Left renal pelvis (tissue), 4 donors: ENCODE measurements around the gene RNF223. TPM values are rescaled to one million over a fixed set of nuclear protein-coding genes. Genes with fewer than 3 reads are reported as not detected.
A peak's percentile ranks its signal among the peaks of the same experiment; 100 is the strongest.
"Not testable (repeated sequence)": the region's sequence is repeated elsewhere in the genome, so short reads cannot be mapped to it uniquely, and the experiment has no call there.

Experiments
- DNase-seq, 4 donors: peaks; one replicate each; pipeline ENCODE4 v3.0.0-alpha.2; 2013; ENCODE audit warnings: low read depth in 4 of 4, low spot score in 3 of 4
- polyA plus RNA-seq, 4 donors: library from polyadenylated mRNA; unstranded; fragments of 120-200 nt; gene quantifications; one replicate each; pipeline ENCODE4 v1.2.1, GENCODE V29; 2013; ENCODE audit not compliant: insufficient read length in 4 of 4

RNF223 gene
- polyA plus RNA-seq, 4 donors = 0.23 to 0.85 (median 0.70) TPM; not detected in 1

DNA sequence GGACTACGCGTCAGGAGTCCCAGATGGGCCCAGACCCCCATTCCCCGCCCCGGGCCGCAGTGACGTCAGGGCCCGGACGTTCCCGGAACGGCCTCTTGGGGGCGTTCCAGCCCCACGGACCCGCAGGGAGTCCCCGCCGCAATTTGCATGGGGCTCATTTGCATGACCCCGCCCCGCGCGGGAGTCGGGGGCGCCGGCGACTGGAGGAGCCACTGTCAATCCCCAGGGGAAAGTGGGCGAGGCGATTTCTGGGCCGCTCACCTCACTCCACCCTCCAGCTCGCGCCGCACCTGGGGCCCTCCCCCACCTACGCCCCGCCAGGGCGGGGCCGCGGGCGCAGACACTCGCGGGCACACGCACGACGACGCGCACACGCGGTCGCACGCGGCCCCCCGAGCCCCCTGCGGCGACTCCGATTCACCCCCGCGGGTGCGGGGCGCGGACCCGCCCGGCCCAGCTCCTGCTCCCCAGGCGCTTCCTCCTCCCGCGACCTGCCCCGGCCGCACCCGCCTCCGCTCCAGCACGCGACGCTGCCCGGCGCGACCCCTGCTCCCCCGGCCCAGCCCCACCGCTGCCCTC is 41.0 kb downstream of the RNF223 start:
- peak in 2 of 4 donors; percentile 78 to 80 for DNase-seq

DNA sequence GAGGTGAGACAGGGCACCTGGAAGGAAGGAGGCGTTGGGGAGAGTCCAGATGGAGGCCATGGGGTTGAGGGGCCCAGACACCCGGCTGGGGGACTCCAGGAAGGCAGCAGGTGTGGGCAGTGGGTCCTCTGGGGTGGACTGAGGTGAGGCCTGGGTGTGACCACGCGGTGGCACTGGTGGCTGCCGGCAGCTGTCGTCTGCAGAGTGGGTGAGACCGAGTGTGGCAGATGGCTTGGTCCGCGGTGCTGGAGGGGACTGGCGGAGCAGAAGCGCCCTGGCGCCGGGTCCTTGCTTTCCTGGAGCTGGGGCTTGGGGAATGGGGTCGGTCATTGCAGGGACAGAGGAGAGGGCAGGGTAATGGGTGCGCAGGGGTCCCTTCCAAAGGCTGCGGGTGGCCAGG is 41.7 kb downstream of the RNF223 start:
- no peak for DNase-seq

DNA sequence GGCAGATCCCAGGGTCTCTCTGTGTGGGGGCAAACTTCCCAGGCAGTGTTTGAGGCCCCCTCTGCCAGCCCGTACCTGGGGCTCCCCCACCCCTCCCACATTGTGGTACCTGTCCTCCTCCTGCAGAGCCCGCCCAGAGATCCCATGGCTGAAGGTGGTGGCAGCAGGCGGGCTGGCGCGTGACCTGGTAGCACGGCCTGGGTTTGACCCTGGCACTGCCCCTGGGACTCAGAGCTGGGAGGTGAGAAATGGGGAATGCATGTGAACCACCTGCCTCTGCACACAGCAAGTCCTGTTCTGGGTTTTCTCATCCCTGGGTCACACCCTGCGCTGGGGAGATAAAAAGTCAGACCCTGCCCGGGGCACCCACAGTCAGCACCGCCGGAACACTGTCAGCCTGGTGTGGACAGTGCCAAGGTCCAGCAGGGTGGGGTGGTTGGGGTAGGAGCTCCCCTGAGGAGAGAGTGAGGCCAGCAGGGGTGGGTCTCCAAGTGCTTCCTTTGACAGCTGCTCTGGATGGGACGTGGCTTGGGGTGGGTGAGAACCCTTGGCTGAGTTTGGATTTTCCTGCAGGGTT is 42.4 kb downstream of the RNF223 start:
- DNase-seq = no peak

DNA sequence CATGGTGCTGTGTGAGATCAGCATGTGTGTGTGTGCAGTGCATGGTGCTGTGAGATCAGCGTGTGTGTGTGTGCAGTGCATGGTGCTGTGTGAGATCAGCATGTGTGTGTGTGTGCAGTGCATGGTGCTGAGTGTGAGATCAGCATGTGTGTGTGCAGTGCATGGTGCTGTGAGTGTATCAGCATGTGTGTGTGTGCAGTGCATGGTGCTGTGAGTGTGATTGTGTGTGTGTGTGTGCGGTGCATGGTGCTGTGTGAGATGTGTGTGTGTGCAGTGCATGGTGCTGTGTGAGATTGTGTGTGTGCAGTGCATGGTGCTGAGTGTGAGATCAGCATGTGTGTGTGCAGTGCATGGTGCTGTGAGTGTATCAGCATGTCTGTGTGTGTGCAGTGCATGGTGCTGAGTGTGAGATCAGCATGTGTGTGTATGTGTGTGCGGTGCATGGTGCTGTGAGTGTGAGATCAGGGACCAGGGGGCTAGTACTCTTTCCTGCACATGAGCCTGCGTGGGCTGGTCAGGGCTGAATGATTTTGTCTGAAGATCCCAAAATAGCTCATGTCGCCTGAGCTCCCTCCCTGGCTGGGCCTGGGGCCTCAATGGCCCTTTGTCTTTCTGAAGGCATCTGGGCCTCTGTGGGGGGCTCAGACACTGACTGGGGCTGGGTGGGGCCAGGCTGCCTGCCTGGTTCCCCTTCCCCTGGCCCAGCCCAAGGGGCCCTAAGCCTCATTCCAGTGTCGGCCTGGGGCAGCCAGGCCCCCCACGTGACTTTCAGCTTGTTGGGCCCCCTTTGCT is 43.0 kb downstream of the RNF223 start:
- not testable (repeated sequence) for DNase-seq

DNA sequence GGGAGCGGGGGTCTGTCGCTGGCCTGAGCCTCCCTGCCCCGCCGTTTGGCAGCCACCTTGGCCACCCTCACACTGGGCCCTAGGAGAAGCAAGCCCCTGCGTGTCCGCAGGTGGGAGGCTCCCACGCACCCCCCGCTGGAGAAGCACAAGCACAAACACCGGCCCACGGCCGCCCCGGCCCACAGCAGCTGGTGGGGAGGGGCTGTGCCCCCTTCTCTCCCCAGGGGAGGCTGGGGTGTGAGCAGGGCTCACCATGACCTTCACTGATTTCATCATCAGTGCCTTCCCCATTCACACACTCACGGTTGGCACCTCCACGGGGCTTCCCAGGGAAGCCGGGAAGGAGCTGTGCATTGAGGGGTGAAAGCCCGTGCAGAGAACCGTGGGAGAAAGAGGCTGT is 46.3 kb downstream of the RNF223 start:
- no peak for DNase-seq

DNA sequence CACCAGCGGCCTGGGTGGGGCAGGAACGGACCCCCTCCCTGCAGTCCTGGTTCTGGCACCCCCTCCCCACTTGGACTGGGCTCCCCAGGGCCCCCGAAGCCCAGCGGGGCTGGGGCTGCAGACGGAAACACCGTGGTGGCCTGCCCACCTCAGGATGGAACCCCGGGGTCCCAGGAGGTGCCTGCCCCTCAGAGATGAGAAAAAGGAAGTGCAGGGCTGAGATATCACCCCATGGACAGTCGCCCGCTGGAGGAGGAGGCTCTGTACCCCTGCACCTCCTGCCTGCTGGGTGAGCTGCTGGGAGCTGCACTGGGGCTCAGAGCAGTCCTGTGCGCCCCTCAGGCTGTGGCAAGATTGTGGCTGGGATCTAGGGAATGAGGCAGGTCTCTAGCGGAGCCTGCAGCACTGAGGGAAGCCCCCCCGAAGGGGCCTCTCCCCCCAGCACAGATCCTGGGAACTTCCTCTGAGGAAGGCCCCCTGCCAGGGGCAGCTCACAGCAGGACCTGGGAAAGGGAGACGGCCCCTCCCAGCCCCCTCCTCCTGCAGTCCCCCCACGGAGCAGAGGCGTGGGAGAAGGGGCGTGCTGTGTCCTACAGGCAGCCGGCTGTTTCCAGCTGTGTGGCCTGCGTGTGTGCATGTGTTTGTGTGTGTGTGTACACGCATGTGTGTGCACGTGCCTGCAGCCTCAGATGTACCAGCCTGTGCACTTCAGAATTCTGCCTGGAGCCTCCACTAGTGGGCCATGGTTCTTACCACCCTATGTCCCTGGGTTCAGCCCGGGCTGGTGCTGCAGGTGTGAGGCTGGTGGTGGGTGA is 47.3 kb downstream of the RNF223 start:
- DNase-seq = no peak

DNA sequence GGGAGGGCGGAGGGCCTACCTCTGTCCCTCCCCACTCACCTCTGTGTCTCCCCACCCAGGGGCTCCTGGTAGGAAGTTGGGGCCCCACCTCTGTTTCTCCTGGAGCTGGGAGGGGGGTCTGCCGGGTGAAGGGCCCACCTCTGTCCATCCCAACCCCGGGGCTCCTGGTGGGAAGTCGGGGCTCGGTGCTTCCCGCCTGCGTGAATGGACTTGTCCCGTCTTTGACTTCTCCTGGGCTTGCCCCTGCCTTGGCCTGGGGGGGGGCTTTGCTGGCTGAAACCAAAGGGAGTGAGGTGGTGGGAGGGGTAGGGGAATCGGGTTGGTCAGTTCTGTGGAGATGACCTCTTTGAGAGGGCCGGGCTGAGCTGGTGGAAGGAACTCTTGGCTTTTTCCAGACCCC is 48.4 kb downstream of the RNF223 start:
- no peak for DNase-seq

DNA sequence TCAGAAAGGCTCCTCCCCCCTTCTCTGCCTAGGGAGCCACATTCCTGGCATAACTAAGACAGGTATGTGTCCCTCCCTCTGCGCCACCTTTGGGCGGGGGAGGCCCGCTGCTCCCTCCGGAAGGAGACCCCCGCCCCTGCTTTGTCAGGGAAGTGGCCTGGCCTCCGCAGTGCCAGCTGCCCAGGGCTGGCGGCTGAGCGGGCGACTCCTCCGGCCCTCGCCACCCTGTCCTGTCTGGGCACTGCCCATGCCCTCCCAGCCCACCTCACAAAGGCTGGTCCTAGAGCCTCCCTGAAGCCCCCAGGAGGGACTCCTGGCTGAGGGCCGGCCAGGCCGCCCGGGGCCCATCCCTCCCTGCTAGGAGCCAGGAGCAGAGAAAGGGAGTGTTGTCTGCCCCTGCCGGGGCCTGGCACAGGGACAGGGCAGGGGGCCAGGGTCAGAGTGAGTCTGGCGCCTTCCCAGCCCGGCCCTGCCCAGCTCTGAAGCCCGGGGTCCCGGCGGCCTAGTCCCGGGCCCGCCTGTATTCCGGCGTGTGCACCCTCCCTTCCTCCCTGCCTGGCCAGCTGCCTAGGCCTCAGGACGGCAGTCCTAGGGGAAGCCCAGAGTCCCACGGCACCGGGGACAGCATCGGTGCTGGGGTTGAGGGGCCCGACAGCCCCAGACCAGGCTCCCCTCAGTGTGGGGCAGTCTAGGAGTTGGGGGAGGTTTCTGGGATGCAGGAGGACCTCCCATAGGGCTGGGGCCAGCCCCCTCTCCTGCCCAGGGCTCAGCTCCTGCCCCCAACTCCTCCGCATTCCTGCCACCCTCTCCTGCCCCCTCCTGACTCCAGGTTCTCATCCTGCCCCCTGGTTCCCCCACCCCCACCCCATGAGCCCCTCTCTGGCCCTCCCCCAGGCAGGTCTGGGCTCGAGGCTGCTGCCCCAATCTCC is 49.1 kb downstream of the RNF223 start:
- DNase-seq = no peak

DNA sequence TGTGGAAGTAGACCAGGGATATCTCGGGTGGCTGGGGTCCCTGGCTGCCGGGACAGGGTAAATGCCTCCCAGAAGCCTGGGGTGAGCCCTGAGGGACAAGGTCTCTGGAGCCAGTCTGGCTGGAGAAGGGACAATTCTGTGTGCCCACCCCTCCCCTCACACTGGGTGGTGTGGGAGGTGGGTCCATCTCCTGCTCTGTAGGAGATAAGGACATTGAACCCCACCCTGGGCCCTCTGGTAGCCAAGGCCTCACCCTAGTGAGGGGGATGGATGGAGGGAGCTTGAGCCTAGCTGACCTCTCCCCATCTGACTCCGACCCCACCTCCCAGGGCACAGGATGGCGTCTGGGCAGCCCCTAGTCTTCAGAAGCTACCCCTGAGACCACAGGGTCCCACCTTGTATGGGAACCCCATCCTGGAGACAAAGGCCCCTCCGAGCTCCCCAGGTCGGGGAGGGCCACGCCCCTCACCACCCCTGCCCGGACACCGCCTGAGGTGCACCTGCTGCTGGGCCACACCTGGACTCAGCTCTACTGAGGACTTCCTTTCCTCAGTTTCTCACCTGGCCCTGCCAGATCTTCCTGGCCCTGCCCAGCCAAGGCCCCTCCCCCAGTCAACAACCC is 49.8 kb downstream of the RNF223 start:
- no peak for DNase-seq

DNA sequence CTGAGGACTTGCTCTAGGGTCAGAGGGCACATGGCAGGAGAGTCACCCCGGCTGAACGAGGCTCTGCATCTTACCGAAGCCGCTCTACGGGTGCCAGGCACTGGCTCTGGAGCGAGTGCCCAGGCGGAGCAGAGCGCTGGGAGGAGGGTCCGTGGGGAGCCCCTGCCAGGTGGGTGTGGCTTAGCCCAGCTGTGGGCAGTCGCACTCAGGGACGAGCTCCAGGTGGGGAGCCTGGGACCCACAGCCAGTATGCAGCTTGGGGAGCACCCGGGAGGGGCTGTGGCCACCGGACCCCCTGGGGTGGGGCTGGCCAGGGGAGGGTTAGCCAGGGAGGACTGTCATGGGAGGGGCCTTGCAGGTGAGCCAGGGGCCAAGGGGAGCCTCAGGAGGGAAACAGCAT is 50.4 kb downstream of the RNF223 start:
- DNase-seq = no peak

DNA sequence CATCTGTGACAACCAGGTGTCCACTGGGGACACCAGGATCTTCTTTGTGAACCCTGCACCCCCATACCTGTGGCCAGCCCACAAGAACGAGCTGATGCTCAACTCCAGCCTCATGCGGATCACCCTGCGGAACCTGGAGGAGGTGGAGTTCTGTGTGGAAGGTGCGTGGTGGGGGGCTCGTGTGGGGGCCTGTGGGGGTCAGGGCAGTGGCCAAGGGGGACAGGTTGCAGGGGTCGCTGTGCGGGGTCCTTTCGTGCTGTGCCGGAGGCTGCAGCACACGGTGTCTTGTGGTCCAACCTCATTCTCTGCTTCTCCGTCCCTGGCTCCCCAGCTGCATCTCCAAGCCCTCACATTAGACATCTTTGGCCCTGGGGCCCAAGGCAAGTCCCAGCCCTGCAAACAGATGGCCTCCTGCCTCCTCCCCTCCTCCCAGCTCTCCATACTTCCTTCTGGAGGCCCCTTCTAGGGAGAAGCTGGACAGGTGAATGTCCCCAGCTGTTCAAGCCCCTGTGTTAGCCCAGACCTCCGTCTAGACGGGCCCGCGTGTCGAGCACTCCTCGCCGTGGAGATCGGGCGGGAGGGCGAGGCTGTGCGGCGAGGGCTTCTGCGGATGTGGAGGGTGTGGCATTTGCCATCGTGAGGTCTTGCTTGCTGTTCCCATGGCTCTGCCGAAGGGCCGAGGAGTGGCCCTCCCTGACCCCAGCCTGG is 51.6 kb downstream of the RNF223 start:
- no peak for DNase-seq

DNA sequence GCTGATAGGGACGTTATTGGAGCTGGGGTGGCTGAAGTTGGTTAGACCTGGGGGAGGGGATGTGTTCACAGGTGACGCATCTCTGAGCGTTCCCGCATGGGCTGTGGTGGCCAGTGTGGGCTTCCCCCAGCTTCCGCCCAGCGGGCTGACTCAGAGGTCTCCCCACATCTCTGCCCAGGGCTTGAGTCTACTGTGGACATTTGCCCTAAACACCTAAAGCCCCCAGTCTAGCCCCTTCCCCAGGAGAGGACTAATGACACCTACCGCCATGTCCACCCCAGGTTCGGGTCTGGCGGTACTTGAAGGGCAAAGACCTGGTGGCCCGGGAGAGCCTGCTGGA is 52.2 kb downstream of the RNF223 start:
- no peak for DNase-seq

DNA sequence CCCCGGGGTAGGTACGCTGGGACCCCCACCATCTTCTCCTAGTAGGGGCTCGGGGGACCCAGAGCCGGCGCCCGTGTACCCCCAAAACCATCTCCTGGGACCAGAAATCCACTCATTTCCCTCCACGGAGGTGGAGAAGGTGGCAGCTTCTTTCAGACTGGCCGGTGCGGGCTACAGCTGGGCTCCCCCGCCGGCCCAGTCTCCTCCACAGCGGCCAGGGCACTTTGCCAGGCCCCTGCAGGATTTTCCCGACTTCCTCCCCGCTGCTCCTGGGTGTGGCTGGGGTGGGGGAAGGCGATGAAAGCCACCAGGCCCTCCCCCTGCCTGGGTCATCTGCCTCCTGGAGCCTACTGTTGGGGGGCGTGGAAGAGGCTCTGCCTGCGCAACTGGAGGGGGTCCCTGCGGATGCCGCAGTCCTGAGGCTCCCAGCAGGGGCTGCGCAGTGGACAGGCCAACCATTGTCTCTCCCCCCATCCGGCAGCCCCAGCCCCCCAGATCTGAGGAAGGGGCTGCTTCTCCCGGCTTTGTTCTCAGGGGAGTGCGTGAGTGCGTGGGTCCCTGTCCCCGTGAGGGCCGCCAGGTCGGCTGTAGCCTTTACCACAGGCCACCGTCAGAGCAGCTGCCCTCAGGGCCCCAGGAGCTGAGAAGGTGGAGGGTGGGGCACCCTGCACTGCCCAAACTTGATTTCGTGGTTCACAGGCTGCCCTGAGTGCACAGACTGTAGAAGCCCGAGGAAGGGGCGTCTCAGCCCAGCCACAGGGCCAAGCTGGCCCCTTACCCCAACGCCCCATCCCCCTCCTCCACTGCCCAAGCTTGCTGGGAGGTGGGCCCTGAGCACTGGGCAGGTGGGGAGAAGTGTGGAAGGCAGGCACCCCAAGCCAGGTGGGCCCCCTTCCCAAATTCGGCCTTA is 52.8 kb downstream of the RNF223 start:
- no peak for DNase-seq

Other genes with a start within 250 kb of the RNF223 start
- 10 to 100 TPM; 43.9 to 94.8 (median 63.0) TPM for gene SAMD11, start 150.4 kb downstream of the RNF223 start, polyA plus RNA-seq
- gene NOC2L, start 115.0 kb downstream of the RNF223 start, polyA plus RNA-seq = 10 to 100 TPM; 37.7 to 67.3 (median 56.9) TPM
- 10 to 100 TPM in 1 of 4 donors, 1 to 10 TPM in 3; 8.1 to 17.6 (median 9.3) TPM for gene KLHL17, start 113.7 kb downstream of the RNF223 start, polyA plus RNA-seq
- under 1 TPM in 3 of 4 donors, not detected in 1; 0.14 to 0.90 (median 0.43) TPM for gene PLEKHN1, start 107.8 kb downstream of the RNF223 start, polyA plus RNA-seq
- under 1 TPM in 3 of 4 donors, not detected in 1; 0.23 to 0.43 (median 0.32) TPM for gene PERM1, start 92.2 kb downstream of the RNF223 start, polyA plus RNA-seq
- 10 to 100 TPM in 3 of 4 donors, 1 to 10 TPM in 1; 5.5 to 38.1 (median 17.4) TPM for gene HES4, start 74.2 kb downstream of the RNF223 start, polyA plus RNA-seq
- gene ISG15, start 60.8 kb downstream of the RNF223 start, polyA plus RNA-seq = 10 to 100 TPM in 3 of 4 donors, 1 to 10 TPM in 1; 9.6 to 17.1 (median 13.6) TPM
- 100 to 1,000 TPM in 3 of 4 donors, 10 to 100 TPM in 1; 60.6 to 306 (median 204) TPM for gene AGRN, start 54.2 kb downstream of the RNF223 start, polyA plus RNA-seq
- 10 to 100 TPM in 1 of 4 donors, 1 to 10 TPM in 3; 7.0 to 19.3 (median 7.2) TPM for gene C1orf159, start 41.8 kb upstream of the RNF223 start, polyA plus RNA-seq
- under 1 TPM in 3 of 4 donors, not detected in 1; 0.43 to 0.86 (median 0.79) TPM for gene TTLL10, start 99.6 kb upstream of the RNF223 start, polyA plus RNA-seq
- under 1 TPM; 0.26 to 0.72 (median 0.51) TPM for gene TNFRSF18, start 132.3 kb upstream of the RNF223 start, polyA plus RNA-seq
- 1 to 10 TPM; 1.5 to 2.7 (median 1.8) TPM for gene TNFRSF4, start 139.8 kb upstream of the RNF223 start, polyA plus RNA-seq
- gene SDF4, start 157.7 kb upstream of the RNF223 start, polyA plus RNA-seq = 100 to 1,000 TPM; 120 to 139 (median 128) TPM
- 10 to 100 TPM; 15.8 to 22.2 (median 20.6) TPM for gene B3GALT6, start 157.9 kb upstream of the RNF223 start, polyA plus RNA-seq
- 10 to 100 TPM in 1 of 4 donors, 1 to 10 TPM in 3; 4.1 to 17.4 (median 8.5) TPM for gene C1QTNF12, start 172.4 kb upstream of the RNF223 start, polyA plus RNA-seq
- gene UBE2J2, start 199.5 kb upstream of the RNF223 start, polyA plus RNA-seq = 10 to 100 TPM; 43.8 to 68.3 (median 49.3) TPM
- gene SCNN1D, start 206.1 kb upstream of the RNF223 start, polyA plus RNA-seq = 1 to 10 TPM; 2.3 to 9.0 (median 6.5) TPM
- gene ACAP3, start 233.6 kb upstream of the RNF223 start, polyA plus RNA-seq = 10 to 100 TPM; 18.3 to 44.1 (median 34.0) TPM
- 10 to 100 TPM in 1 of 4 donors, 1 to 10 TPM in 3; 5.5 to 12.2 (median 6.0) TPM for gene PUSL1, start 234.3 kb upstream of the RNF223 start, polyA plus RNA-seq